Measurements from ENCODE around the gene GPC5. TPM values are rescaled to one million over a fixed set of nuclear protein-coding genes. Genes with fewer than 3 reads are reported as not detected.

The GPC5 gene
- total and polyA plus RNA-seq, 2 of the 8 experiments (the other 6 are each of a cell fraction or from before 2014, with no cell fraction given), result 0.20 to 0.39 TPM

- no peak overlapping the region for H4K91ac ChIP-seq (replicated peaks; ENCODE audit: insufficient read length, low read length)
- H2BK15ac ChIP-seq (ENCODE audit: low read length), result no peak overlapping the region
- H3K18ac ChIP-seq (ENCODE audit: extremely low read depth, low read length), result no peak overlapping the region
- no peaks in the 10 kb centered on the region for H3K27me3 ChIP-seq (replicated peaks in 1 of 4; ENCODE audit: control insufficient read depth in 3 of 4, extremely low read depth in 1 of 4, insufficient read depth in 3 of 4, low read length in 3 of 4)
- no peak overlapping the region for H2BK20ac ChIP-seq (ENCODE audit: low read length)
- H3K23me2 ChIP-seq (ENCODE audit: low read depth, low read length), result no peaks in the 10 kb centered on the region
- H3K4ac ChIP-seq (replicated peaks; ENCODE audit: insufficient read length, low read depth, low read length), result no peak overlapping the region
- H3K79me1 ChIP-seq (ENCODE audit: low read depth, low read length), result no peaks in the 10 kb centered on the region
- FAIRE-seq (no peak), DNase-seq (ENCODE audit: low read depth in 1 of 2, low spot score in 2 of 2) (no peak)
- no peak overlapping the region for H2AK5ac ChIP-seq (ENCODE audit: low read depth, low read length)
- no peak overlapping the region for H2BK5ac ChIP-seq (ENCODE audit: low read depth, low read length)
- no peaks in the 10 kb centered on the region for H3K9me3 ChIP-seq (ENCODE audit: insufficient read depth in 2 of 2, low read depth in 1 of 2, low read length in 1 of 2)
- no peak overlapping the region for H3K23ac ChIP-seq (ENCODE audit: insufficient read length)
- no peak overlapping the region for H3K56ac ChIP-seq (replicated peaks; ENCODE audit: insufficient read length, low read depth, low read length)
- H3K79me2 ChIP-seq (ENCODE audit: control insufficient read depth in 1 of 2, insufficient read depth in 2 of 2, low read length in 2 of 2), result no peaks in the 10 kb centered on the region
- H4K20me1 ChIP-seq (replicated peaks in 1 of 2; ENCODE audit: control insufficient read depth in 1 of 2, insufficient read depth in 2 of 2, low read length in 2 of 2), result no peaks in the 10 kb centered on the region
- ChIA-PET CTCF (ENCODE audit: partially characterized antibody) (interaction anchor here (0.8 to 2.8 kb wide), 6 partner anchors 13 to 286 kb away, joined by 3 to 9 read pairs (median 4); no protein-coding TSS in a partner anchor), POLR2A (ENCODE audit: partially characterized antibody) (no interaction called here)
- no peaks in the 10 kb centered on the region for H3K4me1 ChIP-seq (replicated peaks in 1 of 4; ENCODE audit: control insufficient read depth in 3 of 4, insufficient read depth in 4 of 4, low read length in 3 of 4)
- no peak overlapping the region for H4K5ac ChIP-seq (ENCODE audit: insufficient read length, low read depth, low read length)
- no peak overlapping the region for H4K8ac ChIP-seq (ENCODE audit: extremely low read depth, insufficient read depth, low read length)
- no peak overlapping the region for H3K4me2 ChIP-seq (ENCODE audit: insufficient read depth in 1 of 2, low read depth in 2 of 2, low read length in 2 of 2)
- no peaks in the 10 kb centered on the region for H3K36me3 ChIP-seq (ENCODE audit: control insufficient read depth in 2 of 4, insufficient read depth in 4 of 4, low read length in 3 of 4)
- no peak overlapping the region for H2AFZ ChIP-seq (ENCODE audit: low read length)
- H3K9ac ChIP-seq (replicated peaks in 1 of 4; ENCODE audit: extremely low read depth in 1 of 4, low read depth in 3 of 4, low read length in 3 of 4), result no peak overlapping the region
- H3K14ac ChIP-seq (ENCODE audit: insufficient read length), result no peak overlapping the region
- no peak overlapping the region for H3K27ac ChIP-seq (ENCODE audit: low read depth, low read length)
- H2BK12ac ChIP-seq (ENCODE audit: low read depth, low read length), result no peak overlapping the region
- no peak overlapping the region for H2BK120ac ChIP-seq (replicated peaks; ENCODE audit: low read depth, low read length)
- no peak overlapping the region for H3K4me3 ChIP-seq (ENCODE audit: extremely low read depth in 1 of 4, insufficient read depth in 2 of 4, low read depth in 3 of 4, low read length in 4 of 4)
- no peak for TF ChIP-seq E2F6 (IDR thresholded peaks at IDR 0.05)
- TF ChIP-seq JUND (IDR thresholded peaks at IDR 0.05; ENCODE audit: low read length), result no peak
- no peak for TF ChIP-seq EP300 (IDR thresholded peaks at IDR 0.05; ENCODE audit: borderline replicate concordance in 1 of 2, low read depth in 2 of 2, low read length in 2 of 2)
- no peak for TF ChIP-seq POU5F1 (IDR thresholded peaks at IDR 0.05; ENCODE audit: low read depth, low read length)
- TF ChIP-seq BCL11A (IDR thresholded peaks at IDR 0.05; ENCODE audit: low read depth in 2 of 2, low read length in 2 of 2), result no peak
- TF ChIP-seq RAD21 (IDR thresholded peaks at IDR 0.05 in 1 of 2, conservative IDR thresholded peaks at IDR 0.05 in 1 of 2; ENCODE audit: low read depth in 2 of 2, low read length in 2 of 2), result no peak
- TF ChIP-seq CBX5 (IDR thresholded peaks at IDR 0.05; ENCODE audit: low read depth, low read length), result no peak
- no peak for TF ChIP-seq SIRT6 (IDR thresholded peaks at IDR 0.05; ENCODE audit: low read length)
- no peak for TF ChIP-seq ZNF274 (IDR thresholded peaks at IDR 0.05; ENCODE audit: borderline replicate concordance, extremely low read depth, low read length)
- no peak for TF ChIP-seq CBX8 (IDR thresholded peaks at IDR 0.05; ENCODE audit: borderline replicate concordance, low read depth, low read length)
- no peak for TF ChIP-seq BRCA1 (IDR thresholded peaks at IDR 0.05; ENCODE audit: low read depth, low read length)
- no peak for TF ChIP-seq SIX5 (IDR thresholded peaks at IDR 0.05; ENCODE audit: low read depth, low read length)
- no peak for TF ChIP-seq FOSL1 (IDR thresholded peaks at IDR 0.05; ENCODE audit: insufficient read depth, low read depth, low read length)
- no peak for TF ChIP-seq SP4 (IDR thresholded peaks at IDR 0.05; ENCODE audit: low read length)
- no peak for TF ChIP-seq NANOG (IDR thresholded peaks at IDR 0.05; ENCODE audit: insufficient read depth, low read depth, low read length, poor library complexity, severe bottlenecking)
Measured at GRCh38 chr13:91660076-91660415, 261.6 kb downstream of the GPC5 start.

All from H1 (cell line).